HEK293T (cell line): ENCODE measurements around the gene CPTP.

Experiments
- CTCF ChIA-PET: fragments of 350-600 bp; formaldehyde crosslinking; extraction: SDS; loops from one replicate; lab custom pipeline; 2021; ENCODE audit warnings: antibody characterized with exemption, inconsistent platforms; lab: Yijun Ruan, JAX
- POLR2A ChIA-PET: fragments of 350-600 bp; formaldehyde crosslinking; extraction: SDS; loops from one replicate; lab custom pipeline; 2020; ENCODE audit warnings: antibody characterized with exemption, inconsistent platforms; lab: Yijun Ruan, JAX
- DNase-seq: peaks from one replicate; pipeline ENCODE4 v3.0.0; 2012; ENCODE audit warnings: mixed read lengths; ENCODE audit errors: extremely low spot score
- ARNT ChIP-seq: fragments of 450-650 bp; IDR thresholded peaks from 2 replicates; pipeline ENCODE4 v1.6.1; 2017; ENCODE audit warnings: mild to moderate bottlenecking
- BHLHE40 ChIP-seq: fragments of 450-650 bp; IDR thresholded peaks from 2 replicates; pipeline ENCODE4 v1.6.1; 2016; ENCODE audit warnings: mild to moderate bottlenecking, moderate library complexity, borderline replicate concordance
- CTBP1 ChIP-seq: fragments of 450-650 bp; IDR thresholded peaks from 2 replicates; pipeline ENCODE4 v1.6.1; 2016; ENCODE audit warnings: borderline replicate concordance
- ELF4 ChIP-seq: fragments of 450-650 bp; IDR thresholded peaks from 2 replicates; pipeline ENCODE4 v1.6.1; 2017; ENCODE audit warnings: antibody characterized with exemption
- FOXA1 ChIP-seq: fragments of 450-650 bp; IDR thresholded peaks from 2 replicates; pipeline ENCODE4 v1.6.1; 2016; ENCODE audit warnings: mild to moderate bottlenecking
- FOXK2 ChIP-seq: fragments of 450-650 bp; IDR thresholded peaks from 2 replicates; pipeline ENCODE4 v1.6.1; 2016; ENCODE audit warnings: mild to moderate bottlenecking
- FOXM1 ChIP-seq: fragments of 450-650 bp; IDR thresholded peaks from 2 replicates; pipeline ENCODE4 v1.6.1; 2017; ENCODE audit warnings: mild to moderate bottlenecking, borderline replicate concordance
- HDGF ChIP-seq: fragments of 450-650 bp; IDR thresholded peaks from 2 replicates; pipeline ENCODE4 v1.6.1; 2017; ENCODE audit warnings: antibody characterized with exemption, borderline replicate concordance
- L3MBTL2 ChIP-seq: fragments of 450-650 bp; conservative IDR thresholded peaks from 2 replicates; pipeline ENCODE4 v1.6.1; 2016; ENCODE audit warnings: mild to moderate bottlenecking
- LEF1 ChIP-seq: fragments of 450-650 bp; IDR thresholded peaks from 2 replicates; pipeline ENCODE4 v1.6.1; 2017; ENCODE audit warnings: mild to moderate bottlenecking, borderline replicate concordance
- NFRKB ChIP-seq: fragments of 450-650 bp; IDR thresholded peaks from 2 replicates; pipeline ENCODE4 v1.6.1; 2016; ENCODE audit warnings: mild to moderate bottlenecking, moderate library complexity
- SP1 ChIP-seq: fragments of 450-650 bp; IDR thresholded peaks from 2 replicates; pipeline ENCODE4 v1.6.1; 2017
- SUZ12 ChIP-seq: fragments of 450-650 bp; IDR thresholded peaks from 2 replicates; pipeline ENCODE4 v1.6.1; 2016; ENCODE audit warnings: mild to moderate bottlenecking
- TARDBP ChIP-seq: fragments of 450-650 bp; IDR thresholded peaks from 2 replicates; pipeline ENCODE4 v1.6.1; 2016
- ZNF384 ChIP-seq: fragments of 450-650 bp; IDR thresholded peaks from 2 replicates; pipeline ENCODE4 v1.6.1; 2016
- TF ChIP-seq, protein P1 (sequence below): fragments of 450-650 bp; IDR thresholded peaks from 2 replicates; pipeline ENCODE4 v1.6.1; 2016

The CPTP gene

DNA sequence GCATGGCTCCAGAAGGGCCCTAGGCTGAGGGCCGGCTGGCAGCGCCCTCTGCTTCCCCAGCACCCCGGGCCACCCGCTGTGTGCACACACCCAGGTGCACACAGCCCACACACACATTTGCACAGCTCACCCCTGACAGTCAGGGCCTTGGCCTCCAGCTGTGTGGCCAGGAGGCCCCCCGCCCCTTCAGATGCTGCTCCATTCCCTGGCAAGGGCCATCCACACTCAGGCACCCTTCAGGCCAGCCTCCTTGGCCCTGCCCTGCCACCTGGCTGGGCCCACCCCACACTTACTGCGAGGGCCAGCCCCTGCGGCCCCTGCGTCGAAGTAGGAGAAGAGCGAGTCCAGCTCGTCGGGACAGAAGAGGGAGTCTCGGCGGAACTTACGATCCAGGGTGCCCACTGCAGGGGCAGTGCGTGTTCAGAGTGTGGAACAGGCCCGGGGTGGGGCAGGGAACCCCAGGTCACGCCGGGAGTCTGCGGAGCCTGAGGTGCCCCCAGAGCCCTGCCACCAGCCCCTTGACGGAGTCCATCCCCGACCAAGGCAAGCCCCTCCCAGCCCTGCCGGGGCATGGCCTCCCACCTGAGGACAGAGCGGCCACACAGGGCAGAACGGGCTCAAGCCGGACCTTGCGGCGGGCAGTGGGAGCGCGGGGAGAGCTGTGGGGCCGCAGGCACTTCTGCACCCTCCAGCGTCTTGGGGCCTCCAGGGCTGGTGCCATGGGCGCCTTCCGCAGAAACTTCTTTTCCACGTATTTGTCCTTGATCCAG is 29.3 kb upstream of the CPTP start:
- POLR2A ChIA-PET = interaction anchor here (1.0 kb wide), 1 partner anchor 22 kb away, joined by 3 read pairs; the partner anchor contains the start of gene UBE2J2
- DNase-seq = no peak
- CTCF ChIA-PET = no interaction called here
- no peak for TF ChIP-seq FOXA1
- TF ChIP-seq LEF1 = no peak
- TF ChIP-seq NFRKB = no peak
- no peak for TF ChIP-seq L3MBTL2
- TF ChIP-seq HDGF = no peak
- TF ChIP-seq ARNT = no peak
- no peak for TF ChIP-seq ZNF384
- TF ChIP-seq ELF4 = no peak
- TF ChIP-seq BHLHE40 = no peak
- no peak for TF ChIP-seq CTBP1
- no peak for TF ChIP-seq FOXK2
- TF ChIP-seq, protein P1, sequence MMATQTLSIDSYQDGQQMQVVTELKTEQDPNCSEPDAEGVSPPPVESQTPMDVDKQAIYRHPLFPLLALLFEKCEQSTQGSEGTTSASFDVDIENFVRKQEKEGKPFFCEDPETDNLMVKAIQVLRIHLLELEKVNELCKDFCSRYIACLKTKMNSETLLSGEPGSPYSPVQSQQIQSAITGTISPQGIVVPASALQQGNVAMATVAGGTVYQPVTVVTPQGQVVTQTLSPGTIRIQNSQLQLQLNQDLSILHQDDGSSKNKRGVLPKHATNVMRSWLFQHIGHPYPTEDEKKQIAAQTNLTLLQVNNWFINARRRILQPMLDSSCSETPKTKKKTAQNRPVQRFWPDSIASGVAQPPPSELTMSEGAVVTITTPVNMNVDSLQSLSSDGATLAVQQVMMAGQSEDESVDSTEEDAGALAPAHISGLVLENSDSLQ = no peak
- no peak for TF ChIP-seq SP1
- no peak for TF ChIP-seq FOXM1
- no peak for TF ChIP-seq TARDBP
- TF ChIP-seq SUZ12 = no peak

DNA sequence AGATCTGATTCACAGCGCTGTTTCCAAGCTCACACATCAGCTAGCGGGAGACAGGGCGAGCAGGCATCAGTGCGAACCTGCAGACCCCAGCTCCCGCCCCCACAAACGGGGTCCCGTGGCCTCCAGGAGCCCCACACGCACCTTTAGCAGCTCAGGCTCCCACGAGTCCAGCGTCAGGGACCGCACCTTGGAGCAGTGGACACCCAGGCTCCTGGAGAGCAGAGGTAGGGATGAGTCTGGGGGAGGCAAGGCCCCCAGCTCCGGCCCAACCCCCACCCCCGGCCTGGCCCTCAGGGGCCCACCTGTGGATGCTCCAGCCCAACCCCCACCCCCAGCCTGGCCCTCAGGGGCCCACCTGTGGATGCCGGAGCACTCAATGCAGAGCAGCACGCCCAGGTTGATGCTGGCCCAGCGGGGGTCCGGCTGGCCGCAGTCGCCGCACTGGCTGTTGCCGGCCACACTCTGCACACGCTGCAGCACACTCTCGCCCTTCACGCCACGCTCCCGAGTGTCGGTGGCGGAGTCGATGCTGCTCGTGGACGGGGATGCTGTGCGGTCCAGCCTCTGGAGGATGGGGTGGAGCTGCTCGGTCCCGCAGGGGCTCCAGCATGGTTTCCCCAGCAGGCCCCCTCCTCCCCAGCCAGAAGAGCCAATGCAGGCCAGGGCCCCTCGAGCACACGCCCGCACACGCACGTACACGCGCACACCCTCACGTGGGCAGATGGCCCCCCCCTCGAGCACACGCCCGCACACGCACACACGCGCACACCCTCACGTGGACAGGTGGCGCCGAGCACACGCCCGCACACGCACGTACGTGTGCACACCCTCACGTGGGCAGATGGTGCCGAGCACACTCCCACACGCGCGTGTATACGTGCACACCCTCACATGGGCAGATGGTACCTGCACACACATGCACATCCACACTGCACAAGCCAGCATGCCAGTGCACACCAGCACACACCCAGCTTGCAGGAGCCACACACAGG is 28.2 kb upstream of the CPTP start:
- no peak for DNase-seq
- CTCF ChIA-PET = no interaction called here
- TF ChIP-seq FOXM1 = no peak
- no peak for TF ChIP-seq LEF1
- TF ChIP-seq, protein P1 = no peak
- POLR2A ChIA-PET = no interaction called here

DNA sequence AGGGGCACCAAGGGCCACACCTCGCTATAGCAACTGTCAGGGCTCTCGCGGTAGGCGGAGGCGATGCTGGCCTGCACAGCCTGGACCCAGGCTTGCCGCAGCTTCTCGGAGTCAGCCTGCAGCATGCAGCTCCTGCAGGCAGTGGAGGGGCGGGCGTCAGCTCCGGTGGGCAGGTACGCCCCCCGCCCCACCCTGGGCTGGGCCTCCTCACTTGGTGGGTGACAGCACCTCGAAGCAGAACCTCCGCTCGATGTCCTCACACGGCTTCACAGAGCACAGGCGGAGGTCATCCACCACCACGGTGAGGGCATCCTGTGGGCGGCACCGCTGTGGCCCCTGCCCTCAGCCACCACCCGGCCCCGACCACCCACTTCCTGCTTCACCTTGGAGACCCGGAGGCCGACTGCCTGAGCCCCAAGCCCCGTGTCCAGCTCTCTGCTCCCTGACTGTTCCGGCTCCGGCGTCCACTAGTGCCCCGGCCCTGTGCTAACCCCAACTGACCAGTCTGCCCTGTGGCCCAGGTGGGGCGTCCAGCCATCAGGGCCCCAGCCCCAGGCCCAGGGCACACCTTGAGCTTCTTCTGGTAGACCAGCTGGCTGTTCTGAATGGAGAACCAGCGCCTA is 26.7 kb upstream of the CPTP start:
- TF ChIP-seq FOXK2 = no peak
- CTCF ChIA-PET = no interaction called here
- POLR2A ChIA-PET = no interaction called here
- no peak for DNase-seq

DNA sequence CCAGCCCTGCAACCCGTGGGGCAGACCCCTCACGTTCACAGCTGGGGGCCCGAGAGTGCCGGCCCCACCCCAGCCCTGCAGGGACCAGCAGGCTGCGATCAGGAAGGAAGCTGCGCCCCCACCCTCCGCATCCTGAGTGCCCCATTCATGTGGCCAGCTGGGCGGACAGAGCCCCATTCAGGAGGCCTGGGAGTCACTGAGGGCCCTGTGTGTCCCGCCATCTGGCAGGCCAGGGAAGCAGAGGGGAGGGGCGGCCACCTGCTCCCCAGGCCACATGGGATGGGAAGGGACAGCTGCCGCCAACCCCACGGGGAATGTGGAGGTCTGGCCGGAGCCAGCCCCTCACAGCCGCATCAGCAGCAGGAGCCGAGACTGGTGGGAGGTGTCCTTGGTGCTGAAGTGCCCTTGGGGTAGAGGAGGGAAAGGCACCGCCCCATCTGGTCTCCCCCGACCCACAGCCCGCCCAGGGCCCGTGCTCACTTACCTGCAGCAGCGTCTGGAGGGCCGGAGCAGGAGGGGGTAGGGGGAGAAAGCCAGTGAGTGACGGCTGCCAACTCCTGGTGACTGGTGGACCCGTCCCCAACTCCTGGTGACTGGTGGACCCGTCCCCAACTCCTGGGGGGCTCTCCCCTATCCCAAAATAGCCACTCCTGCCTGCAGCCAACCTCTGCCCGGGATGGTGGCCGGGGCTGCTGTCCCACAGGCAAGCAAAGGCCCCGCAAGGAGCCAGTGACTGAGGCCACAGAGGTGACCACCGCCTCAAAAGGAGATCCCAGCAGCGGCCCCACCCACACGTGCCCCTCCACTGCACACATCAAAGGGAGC is 25.5 kb upstream of the CPTP start:
- POLR2A ChIA-PET = no interaction called here
- CTCF ChIA-PET = no interaction called here
- TF ChIP-seq BHLHE40 (no peak), NFRKB (no peak), ZNF384 (no peak), SUZ12 (no peak), SP1 (no peak), CTBP1 (no peak), L3MBTL2 (no peak), ELF4 (no peak), FOXK2 (no peak), FOXA1 (no peak), TARDBP (no peak), LEF1 (no peak), FOXM1 (no peak), ARNT (no peak)
- TF ChIP-seq, protein P1 = no peak
- no peak for DNase-seq

DNA sequence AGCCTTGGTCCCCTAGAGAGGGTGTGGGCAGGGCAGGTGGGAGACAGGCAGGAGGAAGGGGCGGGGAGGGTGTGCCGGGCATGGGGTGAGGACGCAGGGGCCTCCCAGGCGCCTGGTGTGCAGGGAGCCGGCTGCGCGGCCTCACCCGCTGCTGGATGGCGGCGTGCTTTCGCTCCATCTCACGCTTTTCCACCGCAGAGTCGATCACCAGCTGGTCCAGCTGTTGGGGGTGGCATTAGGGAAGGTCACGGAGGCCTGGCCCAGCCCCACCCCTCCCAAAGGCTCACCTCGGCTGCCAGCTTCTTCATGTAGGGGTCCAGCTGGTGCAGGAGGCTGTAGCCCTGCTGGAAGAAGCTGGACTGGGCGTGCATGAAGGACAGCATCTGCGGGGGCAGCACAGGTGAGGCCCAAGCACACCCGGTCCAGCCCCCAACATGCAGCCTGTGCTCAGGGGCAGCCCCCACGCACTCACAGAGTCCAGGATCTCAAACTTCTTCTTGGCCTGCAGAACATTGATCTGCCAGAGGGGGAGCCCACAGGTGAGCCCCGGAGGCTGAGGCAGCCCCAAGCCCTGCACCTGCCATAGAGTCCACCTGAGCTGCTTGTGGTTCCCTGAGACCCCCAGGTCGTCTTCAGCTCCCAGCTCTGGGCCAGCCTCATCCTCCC is 24.8 kb upstream of the CPTP start:
- no peak for DNase-seq
- TF ChIP-seq TARDBP (no peak), LEF1 (no peak), SP1 (no peak), BHLHE40 (no peak), ZNF384 (no peak), FOXA1 (no peak), NFRKB (no peak), FOXM1 (no peak), FOXK2 (no peak)
- ChIA-PET CTCF (interaction anchor here (0.6 to 1.0 kb wide), 4 partner anchors 8 to 212 kb away, joined by 3 to 5 read pairs (median 4); no protein-coding TSS in a partner anchor), POLR2A (interaction anchor here (1.2 kb wide), 1 partner anchor 10 kb away, joined by 3 read pairs; no protein-coding TSS in a partner anchor)
